HTR-8/SVneo (cell line): ENCODE measurements around the gene SSNA1.

Source experiments
- DNase-seq: peaks from one replicate; pipeline ENCODE4 v3.0.0; 2011; ENCODE audit warnings: low spot score, mixed read lengths; ENCODE audit not compliant: insufficient read length
- FAIRE-seq: peaks from 2 replicates; lab custom pipeline; 2011; peaks lifted over from hg19 to GRCh38; lab: Jason Lieb, UNC

Gene SSNA1

DNA sequence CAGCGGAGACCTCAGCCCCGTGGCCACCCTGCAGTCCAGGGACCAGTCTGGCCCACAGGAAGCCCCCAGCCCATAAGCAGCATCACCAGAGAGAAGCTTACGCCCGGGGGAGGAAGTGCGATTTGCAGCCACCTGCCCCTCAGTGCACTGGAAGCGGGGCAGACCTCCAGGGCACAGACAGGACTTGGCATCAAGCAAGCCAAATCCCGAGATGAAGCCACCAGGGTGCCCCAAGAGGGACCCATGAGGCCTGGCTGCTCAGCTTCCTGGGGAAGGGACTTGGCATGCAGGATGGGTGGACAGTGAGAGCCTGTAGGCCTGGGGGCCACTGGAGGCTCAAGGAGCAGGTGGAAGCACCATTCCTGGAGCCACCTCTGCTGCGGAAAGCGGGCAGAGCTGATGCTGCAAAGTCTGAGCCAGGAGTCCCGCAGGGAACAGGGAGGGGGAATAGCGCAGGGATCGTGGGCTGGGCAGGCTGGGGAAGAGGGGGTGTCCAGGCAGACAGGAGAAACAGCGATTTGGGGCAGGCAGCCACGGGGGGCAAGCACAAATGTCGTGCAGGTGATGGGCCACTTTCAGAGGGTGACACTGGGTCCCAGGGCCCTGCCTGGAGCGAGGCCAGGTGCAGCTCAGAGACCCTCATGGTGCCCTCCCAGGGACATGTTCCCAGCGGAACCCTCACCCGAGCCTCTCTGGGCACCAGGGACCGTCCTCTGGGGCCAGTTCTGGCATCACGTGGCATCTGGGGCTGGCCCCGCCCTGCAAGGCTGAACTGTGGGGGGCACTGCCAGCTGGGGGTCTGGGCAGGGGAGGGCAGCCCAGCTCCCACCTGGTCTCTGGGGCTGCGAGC lies 21.9 kb upstream of the SSNA1 start:
- DNase-seq (no peak), FAIRE-seq (no peak)

DNA sequence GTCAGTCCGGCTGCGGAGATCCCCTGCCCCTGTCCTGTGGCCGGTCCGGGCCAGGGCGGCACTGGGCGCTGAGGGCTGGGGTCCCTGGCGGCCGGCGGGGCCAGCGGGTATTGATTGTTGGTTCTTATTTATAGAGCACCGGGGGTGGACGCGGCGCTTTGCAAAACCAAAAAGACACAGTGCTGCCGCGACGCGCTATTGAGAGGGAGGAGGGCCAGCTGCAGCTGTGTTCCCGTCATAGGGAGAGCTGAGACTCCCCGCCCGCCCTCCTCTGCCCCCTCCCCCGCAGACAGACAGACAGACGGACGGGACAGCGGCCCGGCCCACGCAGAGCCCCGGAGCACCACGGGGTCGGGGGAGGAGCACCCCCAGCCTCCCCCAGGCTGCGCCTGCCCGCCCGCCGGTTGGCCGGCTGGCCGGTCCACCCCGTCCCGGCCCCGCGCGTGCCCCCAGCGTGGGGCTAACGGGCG lies 21.2 kb upstream of the SSNA1 start:
- FAIRE-seq = no peak
- DNase-seq = no peak

GRCh38 chr9:137167747-137168572 lies 20.5 kb upstream of the SSNA1 start:
- DNase-seq (peak; percentile 46), FAIRE-seq (no peak)

DNA sequence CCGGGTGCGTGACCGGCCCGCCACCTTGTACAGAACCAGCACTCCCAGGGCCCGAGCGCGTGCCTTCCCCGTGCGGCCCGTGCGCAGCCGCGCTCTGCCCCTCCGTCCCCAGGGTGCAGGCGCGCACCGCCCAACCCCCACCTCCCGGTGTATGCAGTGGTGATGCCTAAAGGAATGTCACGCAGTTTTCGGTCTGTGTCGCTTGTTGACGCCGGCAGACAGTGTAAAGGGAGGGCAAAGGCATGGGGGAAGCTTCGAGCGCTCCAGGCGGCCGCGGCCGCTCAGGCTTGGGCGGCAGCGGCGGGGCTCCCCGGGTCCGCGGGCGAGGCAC lies 19.9 kb upstream of the SSNA1 start:
- FAIRE-seq (no peak), DNase-seq (no peak)

DNA sequence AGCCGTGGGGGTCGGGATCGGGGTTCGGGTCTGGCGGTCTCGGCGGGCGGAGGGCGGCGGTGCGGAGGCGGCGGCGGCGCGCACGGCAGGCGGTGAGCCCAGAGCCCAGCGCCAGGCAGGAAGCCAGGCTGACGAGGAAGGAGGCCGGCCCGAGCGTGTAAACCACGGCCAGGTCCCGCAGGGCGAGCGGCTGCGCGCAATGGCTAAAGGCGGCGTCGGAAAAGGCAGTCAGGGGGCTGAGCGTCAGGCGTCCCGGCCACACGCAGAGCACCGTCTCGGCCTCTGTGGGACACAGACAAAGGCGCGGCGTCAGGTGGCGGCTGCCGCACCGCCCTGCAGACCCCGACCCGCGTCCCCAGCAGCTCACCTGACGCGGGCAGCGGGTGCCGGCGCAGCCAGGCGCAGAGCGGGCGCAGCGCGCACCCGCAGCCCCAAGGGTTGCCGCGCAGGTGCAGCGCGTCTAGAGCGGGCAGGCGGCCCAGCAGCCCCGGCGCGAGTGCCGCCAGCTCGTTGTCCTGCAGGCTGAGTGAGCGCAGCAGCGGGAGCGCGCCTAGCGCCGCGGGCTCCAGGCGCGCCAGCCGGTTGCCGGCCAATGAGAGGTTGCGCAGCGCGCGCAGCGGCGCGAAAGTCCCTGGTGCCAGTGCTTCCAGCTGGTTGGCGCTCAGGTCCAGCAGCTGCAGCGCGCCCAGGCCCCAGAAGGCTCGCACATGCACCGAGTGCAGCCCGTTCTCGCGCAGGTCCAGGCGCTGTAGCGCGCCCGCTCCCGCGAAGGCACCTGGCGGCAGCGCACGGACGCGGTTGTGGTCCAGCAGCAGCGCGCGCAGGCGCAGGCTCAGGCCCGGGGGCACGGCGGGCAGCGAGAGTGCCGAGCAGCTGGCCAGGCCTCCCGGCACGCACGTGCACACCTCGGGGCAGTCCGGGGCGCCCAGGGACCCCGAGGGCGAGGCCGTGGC lies 19.3 kb upstream of the SSNA1 start:
- no peak for FAIRE-seq
- DNase-seq = peak; percentile 60

- DNase-seq = no peak
- no peak for FAIRE-seq
Observed at GRCh38 chr9:137169896-137170358, 18.5 kb upstream of the SSNA1 start, which contains the start of gene LRRC26. LRRC26 (minus strand) TSS chr9:137170051; CDS start chr9:137169943, 108 bp downstream.

DNA sequence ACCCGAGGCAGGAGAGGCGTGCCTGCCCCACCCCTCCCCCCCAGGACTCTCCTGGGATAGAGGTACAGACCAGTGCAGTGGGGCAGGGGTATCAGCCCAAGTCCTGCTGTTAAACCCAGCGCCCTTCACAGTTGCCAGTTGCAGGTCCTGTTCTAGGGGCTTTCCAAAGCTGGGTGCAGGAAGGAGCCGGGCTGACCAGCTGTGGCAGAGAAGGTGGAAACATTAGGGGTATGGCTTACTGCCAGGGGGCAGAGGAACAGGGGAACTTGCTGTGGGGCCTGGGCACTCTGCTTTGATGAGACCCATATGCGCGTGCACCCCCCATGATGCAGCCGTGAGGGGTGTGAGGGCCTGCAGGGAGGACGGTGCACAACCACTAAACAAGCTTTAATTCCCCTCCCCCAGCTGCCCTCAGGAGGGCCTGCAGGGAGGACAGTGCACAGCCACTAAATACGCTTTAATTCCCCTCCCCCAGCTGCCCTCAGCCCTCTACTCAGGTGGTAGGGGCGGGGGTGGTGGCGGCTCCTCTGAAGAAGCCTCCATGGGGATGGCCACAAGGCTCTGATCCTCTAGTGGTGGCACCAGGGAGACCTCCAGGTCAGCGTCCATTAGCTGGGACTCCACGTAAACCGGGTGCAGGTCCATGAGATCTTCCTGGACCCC lies 17.9 kb upstream of the SSNA1 start:
- DNase-seq (no peak), FAIRE-seq (no peak)

- DNase-seq = no peak
- FAIRE-seq = no peak
Observed at GRCh38 chr9:137171149-137171900, 17.2 kb upstream of the SSNA1 start.

DNA sequence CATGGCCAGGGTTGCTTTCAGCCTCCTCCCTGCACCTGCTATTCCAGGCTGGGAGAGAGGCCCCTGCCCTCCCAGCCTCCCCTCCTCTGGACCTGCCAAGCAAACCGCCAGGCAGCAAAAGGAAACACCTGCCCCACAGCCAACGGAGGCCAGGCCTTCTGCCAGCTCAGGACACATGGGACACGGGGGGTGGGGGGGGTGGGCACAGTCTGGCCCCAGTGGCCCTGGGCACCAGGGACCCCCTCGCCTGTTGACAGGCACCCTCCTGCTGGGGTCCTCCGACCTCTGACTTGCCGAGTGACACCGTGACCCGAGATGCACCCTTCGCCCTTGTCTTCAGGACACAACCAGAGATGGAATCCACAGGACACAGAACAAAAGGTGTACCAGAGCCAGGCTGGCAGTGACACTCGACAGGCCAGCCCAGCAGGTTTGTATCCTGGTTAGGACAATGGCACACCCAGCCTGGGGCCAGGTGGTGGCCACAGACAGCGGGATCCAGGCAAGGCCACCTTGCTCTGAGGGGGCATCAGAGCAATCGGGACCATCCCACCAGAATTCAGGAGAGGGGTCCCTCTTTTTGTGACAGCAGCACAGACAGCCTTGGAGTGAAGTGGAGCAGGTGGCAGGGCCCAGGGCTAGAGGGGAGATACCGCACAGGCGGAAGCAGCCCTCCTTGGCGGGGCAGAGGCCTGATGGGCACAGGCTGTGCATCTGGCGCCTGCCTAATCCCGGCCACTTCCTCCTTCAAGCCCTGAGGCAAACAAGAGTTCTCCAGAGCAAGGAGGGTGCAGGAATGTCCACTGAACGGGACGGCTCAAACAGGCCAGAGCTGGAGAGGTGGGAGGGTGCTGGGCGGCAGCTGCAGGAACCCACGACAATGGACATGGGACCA lies 15.3 kb upstream of the SSNA1 start:
- DNase-seq (no peak), FAIRE-seq (no peak)

DNA sequence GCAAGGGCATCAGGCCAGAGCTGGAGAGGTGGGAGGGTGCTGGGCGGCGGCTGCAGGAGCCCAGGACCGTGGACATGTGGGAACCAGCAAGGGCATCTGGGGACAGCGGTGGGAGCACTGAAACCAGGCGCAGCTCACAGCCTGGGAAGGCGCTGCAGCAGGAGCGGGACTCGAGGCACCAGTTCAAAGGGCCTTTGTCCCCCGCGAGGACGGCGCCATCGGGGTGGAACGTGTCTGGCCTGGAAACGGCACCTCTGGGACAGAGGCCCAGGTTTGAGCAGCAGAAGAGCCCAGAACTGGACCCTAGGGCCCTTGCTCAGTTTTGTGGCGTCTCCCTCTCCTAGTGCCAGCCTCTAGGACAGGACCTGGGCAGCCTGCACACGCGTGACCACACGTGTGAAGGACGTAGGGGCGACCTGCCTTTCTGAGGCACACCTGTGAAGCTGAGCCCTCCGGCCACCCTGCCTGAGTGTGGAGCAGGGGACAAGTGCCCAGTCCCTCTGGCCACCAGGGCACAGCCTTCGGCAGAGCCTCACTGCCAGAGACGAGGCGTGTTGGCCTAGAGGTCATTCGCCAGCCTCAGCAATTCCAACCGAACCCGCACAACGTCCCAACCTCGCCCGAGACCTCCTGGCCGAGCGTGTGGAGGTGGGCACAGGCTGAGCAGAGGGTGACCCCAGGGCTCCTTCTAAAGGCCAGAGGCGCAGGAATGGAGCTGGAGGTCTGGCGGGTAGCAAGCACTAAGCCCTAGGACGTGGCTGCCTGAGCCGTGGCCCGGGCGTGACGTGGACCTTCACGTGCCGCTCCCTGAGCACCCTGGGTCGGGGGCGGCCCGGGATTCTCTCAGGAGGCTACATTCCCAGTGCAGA lies 14.4 kb upstream of the SSNA1 start:
- FAIRE-seq (no peak), DNase-seq (no peak)

GRCh38 chr9:137174722-137175293 lies 13.7 kb upstream of the SSNA1 start:
- DNase-seq = no peak
- no peak for FAIRE-seq

DNA sequence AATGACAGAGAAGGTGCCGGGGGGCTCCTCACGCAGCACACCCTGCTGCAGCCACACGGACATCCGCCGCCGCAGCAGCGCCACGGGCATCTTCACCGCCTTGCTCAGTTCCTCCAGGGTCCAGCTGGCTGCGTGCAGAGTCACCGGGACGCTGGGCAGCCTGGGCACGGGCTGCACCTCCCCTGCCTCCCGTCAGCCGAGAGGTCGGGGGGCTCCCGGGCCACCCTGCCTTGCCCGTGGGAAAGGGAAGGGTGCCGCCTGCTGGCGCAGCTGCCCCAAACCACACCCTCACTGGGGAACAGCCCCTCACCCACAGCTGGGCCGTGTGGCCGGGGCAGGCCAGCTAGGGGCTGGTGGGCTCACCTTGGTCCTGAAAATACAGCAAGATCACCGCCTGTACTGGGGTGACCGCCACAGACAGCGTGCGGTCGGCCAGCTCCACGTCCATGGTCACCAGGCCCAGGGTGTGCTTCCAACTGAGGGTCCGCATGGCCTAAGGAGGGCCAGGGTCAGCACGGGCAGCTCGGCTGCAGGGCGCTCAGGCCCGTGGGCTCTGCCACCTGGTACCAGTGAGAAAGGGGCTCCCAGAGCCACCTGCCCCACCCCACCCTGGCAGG lies 13.0 kb upstream of the SSNA1 start:
- DNase-seq = no peak
- no peak for FAIRE-seq

DNA sequence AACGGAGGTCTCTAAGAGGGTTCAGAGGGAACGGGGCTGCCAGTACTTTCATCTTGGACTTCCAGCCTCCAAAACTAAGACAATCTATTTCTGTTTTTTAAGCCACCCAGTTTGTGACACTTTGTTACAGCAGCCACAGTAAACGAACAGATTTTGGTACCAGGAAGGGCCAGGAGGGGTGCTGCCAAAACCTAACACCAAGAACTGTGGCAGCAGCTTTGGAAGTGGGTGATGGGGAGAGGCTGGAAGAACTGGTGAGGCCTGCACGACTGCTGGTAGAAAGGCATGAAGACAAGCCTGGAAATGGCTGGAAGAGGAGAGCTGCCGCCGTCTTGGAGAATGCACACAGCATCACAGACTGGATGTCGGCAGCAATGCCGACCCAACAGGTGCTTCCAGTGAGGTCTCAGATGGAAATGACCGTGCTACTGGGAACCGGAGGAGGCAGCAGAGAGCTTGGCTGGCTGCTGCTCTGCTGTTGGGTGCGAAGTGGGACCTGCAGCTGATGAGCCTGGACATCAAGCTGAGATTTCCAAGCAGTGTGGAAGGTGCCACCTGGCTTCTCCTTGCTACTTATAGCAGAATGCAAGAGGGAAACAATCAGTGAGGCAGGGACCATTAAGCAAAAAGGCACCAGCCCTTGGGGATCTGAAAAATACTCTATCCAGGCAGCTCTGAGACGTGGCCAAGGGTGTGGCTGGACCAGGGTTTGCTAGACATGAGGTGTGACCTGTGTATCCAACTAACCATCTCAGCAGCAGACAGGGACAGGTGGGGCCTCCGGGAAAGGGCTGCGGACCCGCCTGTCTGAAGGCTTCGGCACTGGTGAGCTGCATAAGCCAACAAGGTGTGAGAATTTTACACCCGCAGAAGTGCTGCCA lies 11.9 kb upstream of the SSNA1 start:
- no peak for FAIRE-seq
- no peak for DNase-seq

- no peak for FAIRE-seq
Observed at GRCh38 chr9:137178201-137178938, 10.1 kb upstream of the SSNA1 start.

More at GRCh38 chr9:137178201-137178938, 10.1 kb upstream of the SSNA1 start:
- no peak for DNase-seq
